ENCODE results near the gene STRIP1. TPM values are rescaled to one million over a fixed set of nuclear protein-coding genes. Genes with fewer than 3 reads are reported as not detected.

STRIP1 gene
- total RNA-seq, 1 donor from 2014 or later = 69.2 TPM

GRCh38 chr1:110089561-110090275, 55.3 kb downstream of the STRIP1 start:
- H3K9me3 Mint-ChIP-seq = no peaks in the 10 kb centered on the region
- peaks cover 29% of the 10 kb centered on the region for H3K4me1 Mint-ChIP-seq (ENCODE audit: unreplicated experiment)
- H3K4me3 Mint-ChIP-seq = no peak overlapping the region
- no peak for DNase-seq (ENCODE audit: extremely low spot score, unreplicated experiment)
- no peak for TF ChIP-seq CTCF (conservative IDR thresholded peaks at IDR 0.05)
- no peaks in the 10 kb centered on the region for H3K36me3 Mint-ChIP-seq
- no peak overlapping the region for H3K27ac Mint-ChIP-seq
- H3K27me3 Mint-ChIP-seq = peaks cover 69% of the 10 kb centered on the region

DNA sequence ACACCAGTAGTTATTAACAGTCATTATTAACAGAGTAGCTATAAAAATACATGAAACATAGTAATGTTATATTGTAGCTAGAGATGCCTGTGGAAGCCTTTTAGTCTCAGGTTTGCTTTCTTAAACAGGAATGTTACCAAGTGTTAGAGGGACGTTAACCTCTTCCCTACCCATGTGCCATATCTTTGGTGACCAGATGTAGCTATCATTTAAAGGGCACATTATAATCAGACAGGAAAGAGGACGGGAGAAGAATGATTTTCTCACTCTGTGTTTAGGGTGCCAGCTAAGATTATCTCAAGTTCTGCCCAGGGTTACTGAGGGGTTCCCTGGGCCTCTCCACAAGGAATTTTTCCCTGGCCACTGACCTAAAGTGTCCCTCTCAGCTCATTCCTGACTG, 57.0 kb downstream of the STRIP1 start:
- Mint-ChIP-seq H3K9me3 (no peaks in the 10 kb centered on the region), H3K4me1 (ENCODE audit: unreplicated experiment) (peaks cover 28% of the 10 kb centered on the region)

DNA sequence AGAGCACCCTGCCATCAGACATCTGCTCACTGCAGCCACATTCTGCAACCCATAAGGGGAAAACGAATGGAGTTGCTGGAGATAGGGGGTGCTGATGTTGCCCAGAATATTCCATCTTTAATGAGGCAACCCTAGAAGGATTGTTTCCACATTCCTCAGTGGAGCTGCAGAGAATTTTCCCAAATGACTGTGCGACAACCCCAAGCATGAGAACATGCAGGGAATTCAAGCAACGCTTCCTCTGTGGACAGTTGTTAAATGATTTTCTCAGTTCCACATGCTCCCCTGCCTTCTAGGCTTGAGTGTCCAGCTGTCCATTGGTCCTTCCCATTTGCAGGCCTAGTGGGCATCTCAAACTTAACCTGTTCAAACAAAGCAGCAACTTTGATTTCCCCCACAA, 57.4 kb downstream of the STRIP1 start:
- TF ChIP-seq CTCF (conservative IDR thresholded peaks at IDR 0.05) = no peak
- Mint-ChIP-seq H3K4me3 (no peak overlapping the region), H3K9me3 (no peaks in the 10 kb centered on the region), H3K27ac (no peak overlapping the region), H3K4me1 (ENCODE audit: unreplicated experiment) (peaks cover 24% of the 10 kb centered on the region), H3K36me3 (no peaks in the 10 kb centered on the region), H3K27me3 (peaks cover 51% of the 10 kb centered on the region)
- DNase-seq (ENCODE audit: extremely low spot score, unreplicated experiment) = no peak

More for the DNA sequence above, 57.0 kb downstream of the STRIP1 start:
- H3K27ac Mint-ChIP-seq = no peak overlapping the region
- H3K36me3 Mint-ChIP-seq = no peaks in the 10 kb centered on the region
- H3K27me3 Mint-ChIP-seq = peaks cover 56% of the 10 kb centered on the region
- no peak overlapping the region for H3K4me3 Mint-ChIP-seq
- no peak for TF ChIP-seq CTCF (conservative IDR thresholded peaks at IDR 0.05)
- DNase-seq (ENCODE audit: extremely low spot score, unreplicated experiment) = no peak

DNA sequence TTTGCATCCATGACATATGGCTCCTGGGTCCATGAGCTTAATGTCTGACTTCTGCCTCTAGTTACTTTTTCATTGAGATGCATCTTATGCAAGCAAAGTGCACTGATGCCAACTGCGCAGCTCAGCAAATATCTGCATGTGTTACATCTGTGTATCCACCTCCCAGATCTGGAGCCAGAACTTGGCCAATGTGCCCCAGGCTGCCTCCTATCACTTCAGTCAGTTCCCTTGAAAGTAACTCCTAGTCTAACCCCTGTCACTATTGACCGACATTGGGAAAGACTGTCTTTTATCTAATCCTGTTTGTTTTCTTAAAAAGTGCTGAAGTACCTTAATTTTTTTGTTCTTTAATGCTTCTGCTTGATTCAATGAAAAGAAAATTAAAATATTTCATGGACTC, 58.6 kb downstream of the STRIP1 start:
- Mint-ChIP-seq H3K36me3 (no peaks in the 10 kb centered on the region), H3K4me1 (ENCODE audit: unreplicated experiment) (peaks cover 20% of the 10 kb centered on the region), H3K27ac (no peak overlapping the region), H3K4me3 (no peak overlapping the region), H3K9me3 (no peaks in the 10 kb centered on the region), H3K27me3 (peaks cover 42% of the 10 kb centered on the region)
- DNase-seq (ENCODE audit: extremely low spot score, unreplicated experiment) = no peak
- TF ChIP-seq CTCF (conservative IDR thresholded peaks at IDR 0.05) = no peak

GRCh38 chr1:110094931-110095654, 60.7 kb downstream of the STRIP1 start:
- no peak for TF ChIP-seq CTCF (conservative IDR thresholded peaks at IDR 0.05)
- DNase-seq (ENCODE audit: extremely low spot score, unreplicated experiment) = no peak
- H3K9me3 Mint-ChIP-seq = no peaks in the 10 kb centered on the region
- no peak overlapping the region for H3K27ac Mint-ChIP-seq
- H3K4me1 Mint-ChIP-seq (ENCODE audit: unreplicated experiment) = peaks cover 32% of the 10 kb centered on the region
- peaks cover 42% of the 10 kb centered on the region for H3K27me3 Mint-ChIP-seq
- H3K36me3 Mint-ChIP-seq = no peaks in the 10 kb centered on the region
- no peak overlapping the region for H3K4me3 Mint-ChIP-seq
